ENCODE data around the gene TSPAN13. TPM values are rescaled to one million over a fixed set of nuclear protein-coding genes. Genes with fewer than 3 reads are reported as not detected.

TSPAN13 gene
- total and polyA plus RNA-seq, 2 of the 8 experiments (the other 6 are each of a cell fraction or from before 2014, with no cell fraction given) = 15.3 to 28.1 TPM

- no peak for TF ChIP-seq CHD7 (IDR thresholded peaks at IDR 0.05; ENCODE audit: insufficient replicate concordance, low read length)
- no peak for TF ChIP-seq SIN3A (conservative IDR thresholded peaks at IDR 0.05 in 1 of 2, IDR thresholded peaks at IDR 0.05 in 1 of 2; ENCODE audit: low read depth in 1 of 2, low read length in 2 of 2)
- TF ChIP-seq RAD21 (IDR thresholded peaks at IDR 0.05 in 1 of 2, conservative IDR thresholded peaks at IDR 0.05 in 1 of 2; ENCODE audit: low read depth in 2 of 2, low read length in 2 of 2) = no peak
- no peak for TF ChIP-seq EP300 (IDR thresholded peaks at IDR 0.05; ENCODE audit: borderline replicate concordance in 1 of 2, low read depth in 2 of 2, low read length in 2 of 2)
- TF ChIP-seq MAX (IDR thresholded peaks at IDR 0.05) = no peak
- no peak for TF ChIP-seq GABPA (IDR thresholded peaks at IDR 0.05; ENCODE audit: borderline replicate concordance, insufficient read depth, low read length)
- TF ChIP-seq HDAC2 (IDR thresholded peaks at IDR 0.05; ENCODE audit: borderline replicate concordance in 1 of 2, low read depth in 2 of 2, low read length in 2 of 2) = no peak
- TF ChIP-seq HDAC6 (IDR thresholded peaks at IDR 0.05; ENCODE audit: low read depth, low read length) = no peak
- no peak for TF ChIP-seq SAP30 (IDR thresholded peaks at IDR 0.05; ENCODE audit: insufficient read depth, insufficient replicate concordance, low read length)
Measured at GRCh38 chr7:16773884-16774283, 20.3 kb downstream of the TSPAN13 start (continued).
